SK-N-SH treated with all-trans-retinoic acid at 6 μM for 48 hours (cell line): Measurements from ENCODE around the gene MAP2K6.

ENCODE experiments used
- ATAC-seq: fragments of 200-7000 bp; cut with Tn5 transposase; 3 replicates; pipeline ENCODE4 v1.9.1; 2020; ENCODE audit warnings: mild to moderate bottlenecking, moderate library complexity
- ARNTL ChIP-seq: fragments of 450-650 bp; formaldehyde crosslinking; IDR thresholded peaks from 2 replicates; pipeline ENCODE4 v1.5.0; 2020; ENCODE audit warnings: low read depth, mild to moderate bottlenecking, moderate library complexity, borderline replicate concordance
- BACH2 ChIP-seq: fragments of 250-450 bp; sonication (Bioruptor Pico); IDR thresholded peaks from 2 replicates; pipeline ENCODE4 v1.9.0; 2021; ENCODE audit warnings: mild to moderate bottlenecking, borderline replicate concordance
- CSDC2 ChIP-seq: fragments of 250-450 bp; sonication (Bioruptor Pico); IDR thresholded peaks from 2 replicates; pipeline ENCODE4 v1.5.0; 2020; ENCODE audit warnings: mild to moderate bottlenecking, moderate library complexity
- CSRNP3 ChIP-seq: fragments of 250-450 bp; sonication (Bioruptor Pico); IDR thresholded peaks from 2 replicates; pipeline ENCODE4 v1.5.1; 2021; ENCODE audit warnings: mild to moderate bottlenecking, moderate library complexity
- ESRRG ChIP-seq: fragments of 250-450 bp; sonication (Bioruptor Pico); IDR thresholded peaks from 2 replicates; pipeline ENCODE4 v1.6.1; 2021; ENCODE audit warnings: mild to moderate bottlenecking
- GLIS3 ChIP-seq: fragments of 250-450 bp; sonication (Bioruptor Pico); IDR thresholded peaks from 2 replicates; pipeline ENCODE4 v1.5.0; 2020; ENCODE audit warnings: mild to moderate bottlenecking, moderate library complexity
- ISL1 ChIP-seq: fragments of 250-450 bp; sonication (Bioruptor Pico); IDR thresholded peaks from 2 replicates; pipeline ENCODE4 v2.1.2; 2022; ENCODE audit warnings: mild to moderate bottlenecking, moderate library complexity
- OSR1 ChIP-seq: fragments of 250-450 bp; sonication (Bioruptor Pico); IDR thresholded peaks from 2 replicates; pipeline ENCODE4 v1.8.0; 2022; ENCODE audit warnings: moderate library complexity, mild to moderate bottlenecking, inconsistent platforms
- PATZ1 ChIP-seq: fragments of 250-450 bp; sonication (Bioruptor Pico); IDR thresholded peaks from 2 replicates; pipeline ENCODE4 v1.8.0; 2020; ENCODE audit warnings: mild to moderate bottlenecking, moderate library complexity, borderline replicate concordance
- PPARA ChIP-seq: fragments of 250-450 bp; sonication (Bioruptor Pico); IDR thresholded peaks from 2 replicates; pipeline ENCODE4 v1.5.0; 2020; ENCODE audit warnings: mild to moderate bottlenecking, borderline replicate concordance
- RARB ChIP-seq: fragments of 250-450 bp; sonication (Bioruptor Pico); IDR thresholded peaks from 2 replicates; pipeline ENCODE4 v1.8.0; 2021; ENCODE audit warnings: mild to moderate bottlenecking, moderate library complexity
- SNAI2 ChIP-seq: fragments of 250-450 bp; sonication (Bioruptor Pico); IDR thresholded peaks from 2 replicates; pipeline ENCODE4 v1.5.0; 2020; ENCODE audit warnings: mild to moderate bottlenecking, moderate library complexity
- TCF4 ChIP-seq: fragments of 250-450 bp; sonication (Bioruptor Pico); IDR thresholded peaks from 2 replicates; pipeline ENCODE4 v1.8.0; 2021; ENCODE audit warnings: mild to moderate bottlenecking, moderate library complexity, borderline replicate concordance
- TOX ChIP-seq: fragments of 250-450 bp; sonication (Bioruptor Pico); IDR thresholded peaks from 2 replicates; pipeline ENCODE4 v1.8.0; 2021; ENCODE audit warnings: mild to moderate bottlenecking, moderate library complexity, borderline replicate concordance
- ZC3H10 ChIP-seq: fragments of 250-450 bp; sonication (Bioruptor Pico); IDR thresholded peaks from 2 replicates; pipeline ENCODE4 v1.5.1; 2021; ENCODE audit warnings: mild to moderate bottlenecking, moderate library complexity
- ZFP3 ChIP-seq: fragments of 250-450 bp; sonication (Bioruptor Pico); IDR thresholded peaks from 2 replicates; pipeline ENCODE4 v1.5.0; 2020; ENCODE audit warnings: mild to moderate bottlenecking, moderate library complexity
- ZFP30 ChIP-seq: fragments of 450-650 bp; formaldehyde crosslinking; IDR thresholded peaks from 2 replicates; pipeline ENCODE4 v1.5.0; 2022; ENCODE audit warnings: mild to moderate bottlenecking, moderate library complexity
- ZNF565 ChIP-seq: fragments of 450-650 bp; formaldehyde crosslinking; conservative IDR thresholded peaks from 2 replicates; pipeline ENCODE4 v1.5.0; 2020; ENCODE audit warnings: low read depth, mild to moderate bottlenecking, moderate library complexity
- ZNF70 ChIP-seq: fragments of 450-650 bp; formaldehyde crosslinking; IDR thresholded peaks from 2 replicates; pipeline ENCODE4 v1.5.0; 2020; ENCODE audit warnings: mild to moderate bottlenecking, moderate library complexity
- ZNF8 ChIP-seq: fragments of 450-650 bp; formaldehyde crosslinking; IDR thresholded peaks from 2 replicates; pipeline ENCODE4 v1.5.0; 2020; ENCODE audit warnings: mild to moderate bottlenecking, moderate library complexity
- TF ChIP-seq, protein P1 (sequence below): fragments of 250-450 bp; sonication (Bioruptor Pico); IDR thresholded peaks from 2 replicates; pipeline ENCODE4 v1.8.0; 2021; ENCODE audit warnings: low read depth, mild to moderate bottlenecking, moderate library complexity, borderline replicate concordance
- TF ChIP-seq, protein P2 (sequence below): fragments of 250-450 bp; sonication (Bioruptor Pico); IDR thresholded peaks from 2 replicates; pipeline ENCODE4 v1.5.0; 2020; ENCODE audit warnings: mild to moderate bottlenecking, moderate library complexity
- TF ChIP-seq, protein P3 (sequence below): fragments of 250-450 bp; sonication (Bioruptor Pico); IDR thresholded peaks from 2 replicates; pipeline ENCODE4 v1.5.1; 2020; ENCODE audit warnings: low read depth, mild to moderate bottlenecking, moderate library complexity

MAP2K6 gene

DNA sequence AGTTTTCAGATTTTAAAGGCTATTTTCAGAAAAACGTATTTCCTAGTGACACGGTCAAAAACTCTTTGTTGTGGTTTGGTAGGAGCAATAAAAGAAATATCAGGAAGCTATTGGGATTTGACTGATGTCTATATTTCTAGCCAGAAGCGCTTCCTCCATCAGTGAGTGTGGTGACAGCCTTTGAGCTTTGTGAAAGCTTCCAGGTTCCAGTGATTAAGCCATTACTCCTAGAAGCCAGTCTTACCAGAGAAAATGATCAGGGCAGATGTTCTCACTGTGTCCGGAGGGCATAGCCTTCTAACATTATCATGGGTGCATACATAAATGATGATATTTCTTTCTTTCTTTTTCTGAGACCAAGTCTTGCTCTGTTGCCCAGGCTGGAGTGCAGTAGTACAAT lies 39.6 kb downstream of the MAP2K6 start:
- peak; percentile 39; the same call in 1 of the 3 replicates for ATAC-seq
- TF ChIP-seq, protein P1, sequence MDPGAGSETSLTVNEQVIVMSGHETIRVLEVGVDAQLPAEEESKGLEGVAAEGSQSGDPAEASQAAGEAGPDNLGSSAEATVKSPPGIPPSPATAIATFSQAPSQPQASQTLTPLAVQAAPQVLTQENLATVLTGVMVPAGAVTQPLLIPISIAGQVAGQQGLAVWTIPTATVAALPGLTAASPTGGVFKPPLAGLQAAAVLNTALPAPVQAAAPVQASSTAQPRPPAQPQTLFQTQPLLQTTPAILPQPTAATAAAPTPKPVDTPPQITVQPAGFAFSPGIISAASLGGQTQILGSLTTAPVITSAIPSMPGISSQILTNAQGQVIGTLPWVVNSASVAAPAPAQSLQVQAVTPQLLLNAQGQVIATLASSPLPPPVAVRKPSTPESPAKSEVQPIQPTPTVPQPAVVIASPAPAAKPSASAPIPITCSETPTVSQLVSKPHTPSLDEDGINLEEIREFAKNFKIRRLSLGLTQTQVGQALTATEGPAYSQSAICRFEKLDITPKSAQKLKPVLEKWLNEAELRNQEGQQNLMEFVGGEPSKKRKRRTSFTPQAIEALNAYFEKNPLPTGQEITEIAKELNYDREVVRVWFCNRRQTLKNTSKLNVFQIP (CRISPR knock-in tag), result no peak
- TF ChIP-seq RARB (CRISPR knock-in tag), result no peak
- peak; percentile 90 for TF ChIP-seq TCF4
- TF ChIP-seq ZFP30 (CRISPR knock-in tag), result no peak
- TF ChIP-seq ZNF8, result no peak
- TF ChIP-seq CSDC2 (CRISPR knock-in tag), result no peak
- TF ChIP-seq BACH2 (CRISPR knock-in tag), result no peak
- TF ChIP-seq GLIS3 (CRISPR knock-in tag), result peak; percentile 24; the same call in 1 of the 2 replicates
- no peak for TF ChIP-seq ZNF565 (CRISPR knock-in tag)
- TF ChIP-seq ZNF70 (CRISPR knock-in tag), result no peak
- TF ChIP-seq PATZ1 (CRISPR knock-in tag), result no peak
- TF ChIP-seq ZC3H10 (CRISPR knock-in tag), result no peak
- TF ChIP-seq, protein P2, sequence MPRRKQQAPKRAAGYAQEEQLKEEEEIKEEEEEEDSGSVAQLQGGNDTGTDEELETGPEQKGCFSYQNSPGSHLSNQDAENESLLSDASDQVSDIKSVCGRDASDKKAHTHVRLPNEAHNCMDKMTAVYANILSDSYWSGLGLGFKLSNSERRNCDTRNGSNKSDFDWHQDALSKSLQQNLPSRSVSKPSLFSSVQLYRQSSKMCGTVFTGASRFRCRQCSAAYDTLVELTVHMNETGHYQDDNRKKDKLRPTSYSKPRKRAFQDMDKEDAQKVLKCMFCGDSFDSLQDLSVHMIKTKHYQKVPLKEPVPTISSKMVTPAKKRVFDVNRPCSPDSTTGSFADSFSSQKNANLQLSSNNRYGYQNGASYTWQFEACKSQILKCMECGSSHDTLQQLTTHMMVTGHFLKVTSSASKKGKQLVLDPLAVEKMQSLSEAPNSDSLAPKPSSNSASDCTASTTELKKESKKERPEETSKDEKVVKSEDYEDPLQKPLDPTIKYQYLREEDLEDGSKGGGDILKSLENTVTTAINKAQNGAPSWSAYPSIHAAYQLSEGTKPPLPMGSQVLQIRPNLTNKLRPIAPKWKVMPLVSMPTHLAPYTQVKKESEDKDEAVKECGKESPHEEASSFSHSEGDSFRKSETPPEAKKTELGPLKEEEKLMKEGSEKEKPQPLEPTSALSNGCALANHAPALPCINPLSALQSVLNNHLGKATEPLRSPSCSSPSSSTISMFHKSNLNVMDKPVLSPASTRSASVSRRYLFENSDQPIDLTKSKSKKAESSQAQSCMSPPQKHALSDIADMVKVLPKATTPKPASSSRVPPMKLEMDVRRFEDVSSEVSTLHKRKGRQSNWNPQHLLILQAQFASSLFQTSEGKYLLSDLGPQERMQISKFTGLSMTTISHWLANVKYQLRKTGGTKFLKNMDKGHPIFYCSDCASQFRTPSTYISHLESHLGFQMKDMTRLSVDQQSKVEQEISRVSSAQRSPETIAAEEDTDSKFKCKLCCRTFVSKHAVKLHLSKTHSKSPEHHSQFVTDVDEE, result peak; percentile 86
- peak; percentile 44; the same call in 1 of the 2 replicates for TF ChIP-seq CSRNP3 (CRISPR knock-in tag)
- no peak for TF ChIP-seq ISL1 (CRISPR knock-in tag)
- no peak for TF ChIP-seq OSR1 (CRISPR knock-in tag)
- TF ChIP-seq ARNTL (CRISPR knock-in tag), result no peak
- TF ChIP-seq ZFP3, result no peak
- no peak for TF ChIP-seq TOX (CRISPR knock-in tag)
- no peak for TF ChIP-seq SNAI2 (CRISPR knock-in tag)
- TF ChIP-seq ESRRG (CRISPR knock-in tag), result no peak
- TF ChIP-seq, protein P3, sequence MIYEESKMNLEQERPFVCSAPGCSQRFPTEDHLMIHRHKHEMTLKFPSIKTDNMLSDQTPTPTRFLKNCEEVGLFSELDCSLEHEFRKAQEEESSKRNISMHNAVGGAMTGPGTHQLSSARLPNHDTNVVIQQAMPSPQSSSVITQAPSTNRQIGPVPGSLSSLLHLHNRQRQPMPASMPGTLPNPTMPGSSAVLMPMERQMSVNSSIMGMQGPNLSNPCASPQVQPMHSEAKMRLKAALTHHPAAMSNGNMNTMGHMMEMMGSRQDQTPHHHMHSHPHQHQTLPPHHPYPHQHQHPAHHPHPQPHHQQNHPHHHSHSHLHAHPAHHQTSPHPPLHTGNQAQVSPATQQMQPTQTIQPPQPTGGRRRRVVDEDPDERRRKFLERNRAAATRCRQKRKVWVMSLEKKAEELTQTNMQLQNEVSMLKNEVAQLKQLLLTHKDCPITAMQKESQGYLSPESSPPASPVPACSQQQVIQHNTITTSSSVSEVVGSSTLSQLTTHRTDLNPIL (CRISPR knock-in tag), result no peak
- TF ChIP-seq PPARA (CRISPR knock-in tag), result no peak

DNA sequence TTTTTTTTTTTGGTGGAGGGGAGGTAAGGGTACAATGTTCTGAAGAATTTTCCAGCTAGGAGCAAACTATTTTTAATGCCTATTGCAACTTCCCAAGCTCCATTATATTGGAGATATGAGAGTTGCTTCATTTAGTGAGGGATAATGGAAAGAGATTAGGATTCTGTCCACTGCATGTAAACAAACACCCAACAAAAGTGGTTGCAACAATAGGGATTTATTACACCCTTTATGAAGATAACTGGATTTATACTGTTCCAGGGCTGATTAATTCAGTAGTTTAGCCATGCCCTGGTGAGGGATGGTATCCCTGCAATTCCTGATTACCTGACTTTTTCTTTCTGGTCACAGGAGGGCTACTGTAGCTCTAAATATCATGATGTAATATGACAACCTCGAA lies 40.5 kb downstream of the MAP2K6 start:
- TF ChIP-seq OSR1 (CRISPR knock-in tag) (no peak), ARNTL (CRISPR knock-in tag) (no peak), ISL1 (CRISPR knock-in tag) (no peak), ESRRG (CRISPR knock-in tag) (no peak), ZFP3 (no peak), ZNF8 (no peak), RARB (CRISPR knock-in tag) (no peak), ZC3H10 (CRISPR knock-in tag) (no peak), ZFP30 (CRISPR knock-in tag) (no peak)
- TF ChIP-seq, protein P1 (CRISPR knock-in tag), result no peak
- no peak for ATAC-seq
